ENCODE measurements around the gene ZNF740.

The ZNF740 gene

GRCh38 chr12:53193040-53193439, 12.5 kb downstream of the ZNF740 start:
- no peak for DNase-seq (ENCODE audit: low read depth, low spot score)
- in situ Hi-C loops (cut with HindIII; ENCODE audit: low sequenced_read_pairs), result no loop called here
- H3K4me3 ChIP-seq (ENCODE audit: low read depth, low read length), result no peak overlapping the region
- no peak for TF ChIP-seq CTCF (IDR thresholded peaks at IDR 0.05; ENCODE audit: low read depth, low read length)

- TF ChIP-seq CTCF (IDR thresholded peaks at IDR 0.05; ENCODE audit: low read depth, low read length), result no peak
- in situ Hi-C loops (cut with HindIII; ENCODE audit: low sequenced_read_pairs), result no loop called here
- H3K4me3 ChIP-seq (ENCODE audit: low read depth, low read length), result no peak overlapping the region
- no peak for DNase-seq (ENCODE audit: low read depth, low spot score)
Observed at GRCh38 chr12:53193985-53194716, 13.6 kb downstream of the ZNF740 start.

DNA sequence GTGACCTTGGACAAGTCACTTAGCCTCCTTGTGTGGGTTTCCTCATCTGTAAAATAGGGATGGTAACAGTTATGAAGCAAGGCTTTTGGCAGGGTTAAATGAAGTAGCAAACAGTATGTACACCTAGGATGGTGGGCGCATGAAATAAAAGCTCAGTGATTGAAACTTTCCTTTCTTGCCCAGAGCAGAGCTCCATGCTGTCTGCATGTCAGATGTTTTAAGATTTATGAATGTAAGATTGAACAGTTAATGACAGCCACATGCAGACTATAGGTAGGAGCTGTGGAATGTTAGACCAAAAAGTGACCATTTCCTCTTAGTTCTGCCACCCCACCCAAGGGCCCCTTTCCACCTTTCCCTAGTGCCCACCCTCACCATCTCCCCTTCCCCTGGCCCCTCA, 14.5 kb downstream of the ZNF740 start:
- TF ChIP-seq CTCF (IDR thresholded peaks at IDR 0.05; ENCODE audit: low read depth, low read length), result no peak
- no peak overlapping the region for H3K4me3 ChIP-seq (ENCODE audit: low read depth, low read length)
- in situ Hi-C loops (cut with HindIII; ENCODE audit: low sequenced_read_pairs), result no loop called here
- no peak for DNase-seq (ENCODE audit: low read depth, low spot score)

- in situ Hi-C loops (cut with HindIII; ENCODE audit: low sequenced_read_pairs), result no loop called here
- no peak for DNase-seq (ENCODE audit: low read depth, low spot score)
- TF ChIP-seq CTCF (IDR thresholded peaks at IDR 0.05; ENCODE audit: low read depth, low read length), result no peak
- no peak overlapping the region for H3K4me3 ChIP-seq (ENCODE audit: low read depth, low read length)
Observed at GRCh38 chr12:53195516-53196420, 15.2 kb downstream of the ZNF740 start.

DNA sequence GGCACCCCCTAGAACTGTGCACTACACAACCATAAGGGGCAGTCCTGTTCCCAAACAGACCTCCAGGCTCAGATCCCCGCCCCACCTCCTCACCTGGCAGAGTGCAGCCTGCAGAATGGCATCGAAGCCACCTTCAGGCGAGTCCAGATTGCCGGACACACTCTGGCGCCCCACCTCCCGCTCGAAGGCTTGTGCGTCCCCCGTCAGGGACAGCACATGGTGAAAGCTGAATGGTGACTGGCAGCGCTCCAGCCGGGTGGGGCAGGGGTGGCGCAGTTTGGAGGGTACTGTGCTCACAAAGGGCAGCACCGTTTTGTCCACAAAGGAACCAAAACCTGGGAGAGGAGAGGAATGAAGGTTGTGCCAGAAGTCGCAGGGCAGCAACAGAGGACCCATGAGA, 16.0 kb downstream of the ZNF740 start:
- no peak for TF ChIP-seq CTCF (IDR thresholded peaks at IDR 0.05; ENCODE audit: low read depth, low read length)
- DNase-seq (ENCODE audit: low read depth, low spot score), result no peak
- H3K4me3 ChIP-seq (ENCODE audit: low read depth, low read length), result no peak overlapping the region
- in situ Hi-C loops (cut with HindIII; ENCODE audit: low sequenced_read_pairs), result no loop called here

- in situ Hi-C loops (cut with HindIII; ENCODE audit: low sequenced_read_pairs), result no loop called here
- TF ChIP-seq CTCF (IDR thresholded peaks at IDR 0.05; ENCODE audit: low read depth, low read length), result no peak
- no peak for DNase-seq (ENCODE audit: low read depth, low spot score)
- H3K4me3 ChIP-seq (ENCODE audit: low read depth, low read length), result no peak overlapping the region
Observed at GRCh38 chr12:53197011-53197640, 16.6 kb downstream of the ZNF740 start.

All from astrocyte of the spinal cord (primary cell).